Cerebellar nuclear complex (tissue), 1 donor: ENCODE results near the gene DPM2.
A peak's percentile ranks its signal among the peaks of the same experiment; 100 is the strongest.

Experiments used
- DNase-seq, 2 experiments: peaks; one replicate each; lab custom pipeline; 2025; lab: John Stamatoyannopoulos, UW

DPM2 gene

GRCh38 chr9:127955294-127956015, 17.8 kb upstream of the DPM2 start:
- peak in 1 of 2 experiments; percentile 83 for DNase-seq

DNA sequence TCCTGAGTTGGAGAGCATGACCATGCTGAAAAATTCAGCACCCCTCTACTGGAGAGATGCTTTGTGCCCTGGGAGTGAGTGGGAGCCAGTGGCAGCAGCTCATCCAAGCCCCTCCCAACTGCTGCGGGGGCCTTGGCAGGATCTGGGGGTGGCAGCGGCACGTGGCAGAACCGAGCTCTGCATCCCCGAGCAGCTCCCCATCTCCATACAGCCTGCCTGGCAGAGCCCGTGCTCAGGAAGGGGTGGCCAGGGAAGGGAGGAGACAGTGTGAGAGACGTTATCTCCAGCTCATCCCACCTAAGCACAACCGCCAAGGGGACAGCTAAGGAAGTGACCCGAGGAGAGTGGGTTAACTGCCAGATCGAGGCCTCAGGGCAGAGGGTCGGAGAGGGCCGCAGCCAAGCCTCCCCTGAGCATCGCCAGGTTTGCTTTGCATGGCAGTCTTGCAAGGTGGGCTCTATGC, 17.2 kb upstream of the DPM2 start:
- DNase-seq, result no peak

GRCh38 chr9:127953768-127954505, 16.3 kb upstream of the DPM2 start:
- no peak for DNase-seq

- DNase-seq, result no peak
These were observed 15.5 kb upstream of the DPM2 start for GRCh38 chr9:127953154-127953553.

DNA sequence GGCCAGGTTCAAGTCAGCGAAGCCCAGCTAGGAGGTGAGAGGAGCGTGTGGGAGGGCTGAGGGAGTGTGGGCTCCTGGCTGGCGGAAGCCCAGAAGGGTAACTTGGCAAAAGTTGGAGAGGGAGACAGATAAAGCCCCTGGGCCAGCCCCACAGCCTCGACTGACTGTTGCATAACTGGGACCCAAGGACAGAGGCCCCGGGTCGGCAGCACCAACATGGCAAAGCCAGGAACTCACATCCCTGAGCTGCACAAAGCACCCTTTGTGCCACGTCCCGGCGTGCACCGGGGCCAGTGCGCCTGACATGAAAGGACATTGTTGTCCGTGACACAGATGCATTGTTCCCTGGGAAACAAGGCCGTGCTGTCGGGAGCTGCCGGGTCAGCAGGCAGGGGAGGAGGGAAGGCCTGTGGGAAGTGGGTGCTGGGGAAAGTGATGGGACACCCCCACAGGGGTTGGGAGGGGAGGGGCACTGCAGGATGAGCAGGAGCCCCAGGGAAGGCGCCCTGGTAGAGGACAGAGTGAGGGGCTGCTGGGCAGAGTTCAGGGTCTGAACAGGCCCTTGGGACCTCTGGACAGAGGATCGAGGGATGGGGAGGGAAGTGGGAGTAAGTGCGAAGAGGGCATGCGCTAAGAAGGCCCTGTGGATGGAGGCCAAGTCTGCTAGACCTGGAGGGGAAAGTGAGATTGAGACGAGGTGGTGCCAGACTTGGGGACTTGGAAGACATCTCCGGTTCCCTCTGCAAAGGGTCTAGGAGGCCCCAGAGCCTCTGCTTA, 13.0 kb upstream of the DPM2 start:
- DNase-seq, result no peak

- DNase-seq, result no peak
These were observed 12.3 kb upstream of the DPM2 start for GRCh38 chr9:127949827-127950512.

- DNase-seq, result no peak
These were observed 10.4 kb upstream of the DPM2 start for GRCh38 chr9:127947841-127948710.

- DNase-seq, result no peak
These were observed 9.1 kb upstream of the DPM2 start for GRCh38 chr9:127946728-127947127.

DNA sequence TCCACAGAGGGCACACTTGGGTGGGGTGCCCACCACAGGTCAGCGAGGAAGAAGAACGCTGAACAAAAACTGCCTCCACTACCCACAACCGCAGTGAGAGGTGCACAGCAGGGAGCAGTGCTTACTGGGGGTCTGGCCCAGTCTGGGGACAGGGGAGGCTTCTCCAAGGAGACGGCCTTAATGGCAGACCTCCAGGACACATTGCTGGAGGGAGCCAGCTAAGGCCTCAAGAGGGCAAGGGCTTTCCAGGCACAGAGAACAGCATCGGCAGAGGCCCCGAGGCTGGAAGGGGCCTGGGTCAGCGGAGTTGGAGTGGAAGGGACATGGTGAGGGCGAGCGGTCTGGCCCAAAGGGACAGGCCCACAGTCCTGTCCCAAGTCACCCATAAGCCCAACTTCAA, 8.3 kb upstream of the DPM2 start:
- no peak for DNase-seq

- no peak for DNase-seq
These were observed 7.7 kb upstream of the DPM2 start for GRCh38 chr9:127945338-127945737.

GRCh38 chr9:127944586-127945218, 7.0 kb upstream of the DPM2 start:
- no peak for DNase-seq

DNA sequence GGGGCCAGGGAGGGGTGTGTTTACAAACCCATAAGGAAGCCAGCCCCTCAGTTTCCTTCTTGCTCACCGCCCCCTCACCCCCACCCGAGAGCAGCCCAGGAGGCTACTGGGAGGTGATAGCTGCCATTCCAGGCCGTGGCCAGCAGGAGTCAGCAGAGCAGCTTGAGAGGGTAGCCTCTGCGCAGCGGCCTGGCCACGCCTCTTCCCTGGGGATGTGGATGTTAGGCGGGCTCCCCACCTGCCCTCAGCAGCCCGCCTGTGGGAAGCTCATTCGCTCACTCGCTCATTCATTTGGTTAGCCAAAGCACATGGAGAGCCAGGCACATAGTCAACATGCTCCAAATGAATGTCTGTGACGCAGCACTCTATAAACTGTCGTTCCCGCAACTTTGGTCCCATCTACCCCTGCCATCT, 6.1 kb upstream of the DPM2 start:
- DNase-seq, result no peak

DNA sequence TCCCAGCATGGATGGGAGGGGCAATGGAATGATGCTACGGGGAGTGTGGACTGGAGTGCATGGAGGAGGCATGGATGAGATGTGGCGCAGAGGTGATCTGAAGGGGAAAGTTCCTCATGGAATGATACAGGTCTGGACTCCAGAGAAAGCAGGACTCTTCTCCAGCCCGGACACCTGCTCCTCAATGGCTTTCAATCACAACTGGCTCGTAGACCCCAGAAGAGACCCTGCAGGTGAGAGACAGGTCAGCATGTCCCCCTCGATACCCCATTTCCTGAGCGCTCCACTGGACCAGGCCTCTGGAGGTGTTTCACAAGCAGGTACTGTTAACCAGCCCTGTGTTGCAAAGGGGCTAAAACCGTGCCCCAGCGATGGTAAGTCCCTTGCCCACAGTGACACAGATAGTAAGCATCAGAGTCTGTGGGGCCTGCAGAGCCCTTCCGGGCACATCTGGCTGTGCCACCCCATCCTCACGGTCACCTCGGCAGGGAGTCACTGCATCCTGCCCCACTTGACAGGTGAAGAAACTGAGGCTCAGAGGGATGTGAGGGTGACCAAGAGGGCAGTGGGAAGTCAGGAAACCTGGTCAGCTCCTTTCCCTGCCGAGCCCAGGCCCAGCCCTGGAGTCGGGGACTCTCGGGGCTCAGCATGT, 5.5 kb upstream of the DPM2 start:
- no peak for DNase-seq

DNA sequence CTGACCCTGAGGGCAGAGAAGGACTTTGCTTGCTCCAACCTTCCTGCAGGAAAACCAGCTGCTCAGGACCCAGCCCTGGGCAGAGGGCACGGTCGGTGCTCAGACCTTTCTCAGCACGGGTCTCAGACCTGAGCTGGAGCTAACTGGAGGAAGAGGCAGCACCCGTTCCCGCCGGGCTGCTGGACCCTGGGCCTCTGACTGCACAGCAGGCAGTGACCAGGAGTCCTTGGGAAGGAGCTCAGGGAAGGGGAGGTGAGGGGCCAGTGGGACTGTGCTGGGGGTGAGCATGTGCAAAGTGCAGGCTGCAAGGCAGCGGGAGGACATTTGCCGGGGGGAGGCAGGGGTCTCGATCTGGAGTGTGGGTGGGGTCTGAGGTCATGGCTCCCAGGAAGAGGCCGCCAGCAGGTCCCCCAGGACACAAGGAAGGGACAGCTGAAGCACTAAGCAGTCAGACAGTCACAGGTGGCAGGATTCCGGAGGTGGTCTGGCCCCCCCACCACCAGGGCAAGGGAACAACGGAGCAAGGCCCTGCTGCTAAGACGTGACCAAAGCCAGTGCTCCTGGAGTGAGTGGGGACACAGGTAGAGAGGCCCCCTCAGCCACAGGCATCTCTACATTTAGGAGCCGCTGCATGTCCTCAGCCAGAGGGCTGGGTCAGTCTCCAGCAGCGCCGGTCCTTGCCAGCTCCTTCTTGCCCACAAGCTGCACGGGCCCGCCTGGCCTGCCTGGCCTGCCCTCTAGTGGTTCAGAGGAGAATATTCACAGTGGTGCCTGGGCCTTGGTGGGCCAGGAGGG, 4.8 kb upstream of the DPM2 start:
- peak in 1 of 2 experiments; percentile 20 for DNase-seq

GRCh38 chr9:127941961-127942215, 4.2 kb upstream of the DPM2 start:
- no peak for DNase-seq

DNA sequence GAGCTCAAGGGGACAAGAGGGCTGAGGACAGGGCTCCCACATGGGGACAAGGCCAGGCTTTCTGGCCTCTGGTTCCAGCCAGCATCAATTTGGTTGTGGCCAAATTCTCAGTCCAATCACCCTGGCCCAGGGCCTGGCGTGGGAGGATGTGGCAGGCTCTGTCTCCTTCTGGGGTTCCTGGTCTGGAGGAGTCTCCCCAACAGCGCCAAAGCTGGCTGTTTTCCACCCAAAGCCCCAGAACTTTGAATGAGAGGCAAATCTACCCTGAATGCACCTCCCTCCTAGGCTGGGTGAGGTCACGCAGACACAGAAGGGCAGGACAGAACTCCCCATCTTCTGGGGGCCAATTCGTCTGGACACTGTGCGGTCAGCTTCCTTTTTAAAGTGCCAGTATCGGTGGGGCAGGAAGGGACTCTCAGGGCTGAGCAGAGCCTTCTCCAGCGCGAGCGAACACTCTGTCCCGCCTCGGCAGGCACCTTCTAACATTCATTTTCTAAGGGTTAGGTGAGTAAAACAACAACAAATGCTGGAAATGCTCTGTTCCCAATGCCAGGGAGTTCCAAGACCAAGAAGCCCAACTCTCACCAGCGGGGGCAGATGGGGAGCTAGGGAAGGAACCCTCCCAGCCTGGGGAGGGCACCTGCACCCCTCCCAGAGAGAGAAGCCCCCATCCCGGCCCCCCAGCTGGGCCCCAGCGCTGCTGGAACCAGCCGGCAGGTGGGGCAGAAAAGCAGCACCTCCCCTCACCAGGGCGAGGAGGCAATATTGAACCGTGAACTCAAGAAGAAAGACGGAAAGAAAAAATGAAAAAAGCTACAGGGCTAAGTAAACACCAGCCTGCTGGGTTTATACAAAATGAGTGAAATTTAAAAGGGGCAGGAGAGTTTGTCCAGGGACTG, 3.7 kb upstream of the DPM2 start:
- DNase-seq, result no peak

DNA sequence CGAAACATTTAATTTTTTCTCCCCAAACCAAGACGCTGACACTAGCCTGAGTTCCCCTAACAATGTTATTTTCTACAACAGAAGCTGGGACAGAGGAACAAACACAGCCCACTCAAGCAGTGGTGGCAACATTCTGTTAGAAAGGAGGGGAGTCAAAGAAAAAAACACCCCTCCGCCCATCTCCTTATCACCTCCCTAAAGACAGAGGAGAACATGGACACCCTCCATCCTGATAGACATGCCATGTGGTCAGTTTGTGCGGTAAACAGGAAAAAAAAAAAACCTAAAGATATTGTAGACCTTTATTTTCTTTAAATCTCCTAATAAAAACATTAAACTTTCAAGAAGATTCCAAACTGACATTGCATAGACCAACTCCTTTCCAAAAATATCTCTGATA, 2.9 kb upstream of the DPM2 start:
- DNase-seq, result no peak

DNA sequence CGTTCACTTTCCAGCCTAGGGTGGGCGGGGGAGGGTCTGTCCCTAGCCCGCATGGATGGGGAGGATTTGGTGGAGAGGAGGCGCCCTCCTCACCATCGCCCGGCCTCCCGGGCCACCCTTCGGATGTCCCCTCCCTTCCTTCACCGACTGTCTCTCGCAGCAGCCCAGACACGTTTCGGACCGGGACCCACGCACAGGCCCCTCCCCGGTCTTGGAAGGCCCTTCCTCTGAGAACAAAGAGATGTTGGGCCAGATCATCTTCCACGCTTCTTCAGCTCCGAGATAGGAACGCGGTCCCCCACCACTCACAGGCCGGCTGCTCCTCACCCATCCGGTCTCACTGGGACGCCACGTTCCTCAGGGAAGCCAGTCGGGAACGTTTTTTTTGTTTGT, 640 bp upstream of the DPM2 start:
- no peak for DNase-seq

- DNase-seq, result no peak
These were observed 632 bp downstream of the DPM2 start for GRCh38 chr9:127937056-127937387.
